ENCODE results near the gene SCTR.

The SCTR gene

DNA sequence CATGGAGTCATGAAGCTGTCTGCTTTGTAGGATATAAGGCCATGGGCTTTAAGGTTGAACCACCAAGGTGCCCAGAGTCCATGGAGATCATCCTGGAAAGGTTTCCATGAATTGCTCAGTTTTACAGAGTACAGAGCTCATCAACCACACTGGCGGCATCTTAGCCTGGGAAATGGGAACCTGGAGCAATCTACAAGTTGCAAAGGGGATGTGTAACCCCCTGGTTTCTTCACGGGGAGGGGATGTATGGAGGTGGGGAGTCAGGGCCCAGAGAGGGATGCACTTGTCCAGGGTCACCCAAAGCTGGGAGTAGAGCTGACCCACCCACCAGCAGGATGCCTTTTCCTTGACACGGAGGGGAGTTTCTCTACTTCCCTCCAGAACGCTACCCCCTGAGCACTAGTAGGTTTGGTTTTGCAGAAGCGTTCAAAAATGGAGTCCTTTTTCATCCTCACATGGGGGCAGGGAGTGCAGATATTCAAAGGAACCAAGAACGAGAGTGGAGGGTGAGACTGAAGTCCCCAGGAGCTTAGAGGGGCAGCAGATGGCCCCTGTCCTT lies 85.5 kb downstream of the SCTR start:
- no peak for DNase-seq (ENCODE audit: extremely low read depth, low read depth)
- TF ChIP-seq, protein P1, sequence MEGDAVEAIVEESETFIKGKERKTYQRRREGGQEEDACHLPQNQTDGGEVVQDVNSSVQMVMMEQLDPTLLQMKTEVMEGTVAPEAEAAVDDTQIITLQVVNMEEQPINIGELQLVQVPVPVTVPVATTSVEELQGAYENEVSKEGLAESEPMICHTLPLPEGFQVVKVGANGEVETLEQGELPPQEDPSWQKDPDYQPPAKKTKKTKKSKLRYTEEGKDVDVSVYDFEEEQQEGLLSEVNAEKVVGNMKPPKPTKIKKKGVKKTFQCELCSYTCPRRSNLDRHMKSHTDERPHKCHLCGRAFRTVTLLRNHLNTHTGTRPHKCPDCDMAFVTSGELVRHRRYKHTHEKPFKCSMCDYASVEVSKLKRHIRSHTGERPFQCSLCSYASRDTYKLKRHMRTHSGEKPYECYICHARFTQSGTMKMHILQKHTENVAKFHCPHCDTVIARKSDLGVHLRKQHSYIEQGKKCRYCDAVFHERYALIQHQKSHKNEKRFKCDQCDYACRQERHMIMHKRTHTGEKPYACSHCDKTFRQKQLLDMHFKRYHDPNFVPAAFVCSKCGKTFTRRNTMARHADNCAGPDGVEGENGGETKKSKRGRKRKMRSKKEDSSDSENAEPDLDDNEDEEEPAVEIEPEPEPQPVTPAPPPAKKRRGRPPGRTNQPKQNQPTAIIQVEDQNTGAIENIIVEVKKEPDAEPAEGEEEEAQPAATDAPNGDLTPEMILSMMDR (IDR thresholded peaks at IDR 0.05; ENCODE audit: low read depth, low read length), result no peak

DNA sequence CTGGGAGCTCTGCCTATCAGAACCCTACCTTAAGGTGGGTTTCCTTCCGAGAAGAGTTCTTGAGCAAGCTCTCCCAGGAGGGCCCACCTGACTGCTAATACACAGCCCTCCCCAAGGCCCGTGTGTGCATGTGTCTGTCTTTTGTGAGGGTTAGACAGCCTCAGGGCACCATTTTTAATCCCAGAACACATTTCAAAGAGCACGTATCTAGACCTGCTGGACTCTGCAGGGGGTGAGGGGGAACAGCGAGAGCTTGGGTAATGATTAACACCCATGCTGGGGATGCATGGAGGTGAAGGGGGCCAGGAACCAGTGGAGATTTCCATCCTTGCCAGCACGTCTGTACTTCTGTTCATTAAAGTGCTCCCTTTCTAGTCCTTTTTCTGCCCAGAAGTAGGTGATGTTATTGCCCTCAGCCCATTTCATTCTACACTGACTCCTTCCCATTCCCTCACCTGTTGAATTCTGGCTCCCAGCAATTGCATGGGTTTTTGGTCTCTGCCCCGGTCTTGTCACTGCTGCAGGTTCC lies 86.1 kb downstream of the SCTR start:
- TF ChIP-seq, protein P1 (IDR thresholded peaks at IDR 0.05; ENCODE audit: low read depth, low read length), result no peak

DNA sequence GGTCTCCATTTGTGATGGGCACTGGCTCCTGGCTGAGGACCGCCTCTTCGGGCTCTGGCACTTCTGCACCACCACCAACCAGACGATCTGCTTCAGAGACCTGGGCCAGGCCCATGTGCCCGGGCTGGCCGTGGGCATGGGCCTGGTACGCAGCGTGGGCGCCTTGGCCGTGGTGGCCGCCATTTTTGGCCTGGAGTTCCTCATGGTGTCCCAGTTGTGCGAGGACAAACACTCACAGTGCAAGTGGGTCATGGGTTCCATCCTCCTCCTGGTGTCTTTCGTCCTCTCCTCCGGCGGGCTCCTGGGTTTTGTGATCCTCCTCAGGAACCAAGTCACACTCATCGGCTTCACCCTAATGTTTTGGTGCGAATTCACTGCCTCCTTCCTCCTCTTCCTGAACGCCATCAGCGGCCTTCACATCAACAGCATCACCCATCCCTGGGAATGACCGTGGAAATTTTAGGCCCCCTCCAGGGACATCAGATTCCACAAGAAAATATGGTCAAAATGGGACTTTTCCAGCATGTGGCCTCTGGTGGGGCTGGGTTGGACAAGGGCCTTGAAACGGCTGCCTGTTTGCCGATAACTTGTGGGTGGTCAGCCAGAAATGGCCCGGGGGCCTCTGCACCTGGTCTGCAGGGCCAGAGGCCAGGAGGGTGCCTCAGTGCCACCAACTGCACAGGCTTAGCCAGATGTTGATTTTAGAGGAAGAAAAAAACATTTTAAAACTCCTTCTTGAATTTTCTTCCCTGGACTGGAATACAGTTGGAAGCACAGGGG lies 87.1 kb downstream of the SCTR start:
- no peak for DNase-seq (ENCODE audit: extremely low read depth, low read depth)
- TF ChIP-seq, protein P1 (IDR thresholded peaks at IDR 0.05; ENCODE audit: low read depth, low read length), result no peak

More for the DNA sequence above, 86.1 kb downstream of the SCTR start:
- no peak for DNase-seq (ENCODE audit: extremely low read depth, low read depth)

DNA sequence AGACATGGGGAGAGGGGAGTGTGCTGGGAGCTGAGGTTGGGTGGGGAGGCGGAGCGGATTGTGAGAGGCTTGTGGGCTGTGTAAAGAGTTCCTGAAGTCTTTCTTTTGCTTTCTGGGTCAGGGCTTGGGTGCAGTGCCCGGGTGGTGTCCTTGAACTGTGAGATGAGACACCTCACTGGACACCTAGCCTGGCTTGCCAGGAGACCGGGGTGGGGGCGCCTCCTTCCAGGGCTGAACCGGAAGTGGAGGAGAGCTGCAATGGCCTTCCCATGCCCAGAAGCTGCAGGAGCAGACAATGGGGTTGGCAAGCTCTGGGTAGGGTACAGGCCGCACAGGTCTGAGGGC lies 88.4 kb downstream of the SCTR start:
- no peak for DNase-seq (ENCODE audit: extremely low read depth, low read depth)
- TF ChIP-seq, protein P1 (IDR thresholded peaks at IDR 0.05; ENCODE audit: low read depth, low read length), result no peak

DNA sequence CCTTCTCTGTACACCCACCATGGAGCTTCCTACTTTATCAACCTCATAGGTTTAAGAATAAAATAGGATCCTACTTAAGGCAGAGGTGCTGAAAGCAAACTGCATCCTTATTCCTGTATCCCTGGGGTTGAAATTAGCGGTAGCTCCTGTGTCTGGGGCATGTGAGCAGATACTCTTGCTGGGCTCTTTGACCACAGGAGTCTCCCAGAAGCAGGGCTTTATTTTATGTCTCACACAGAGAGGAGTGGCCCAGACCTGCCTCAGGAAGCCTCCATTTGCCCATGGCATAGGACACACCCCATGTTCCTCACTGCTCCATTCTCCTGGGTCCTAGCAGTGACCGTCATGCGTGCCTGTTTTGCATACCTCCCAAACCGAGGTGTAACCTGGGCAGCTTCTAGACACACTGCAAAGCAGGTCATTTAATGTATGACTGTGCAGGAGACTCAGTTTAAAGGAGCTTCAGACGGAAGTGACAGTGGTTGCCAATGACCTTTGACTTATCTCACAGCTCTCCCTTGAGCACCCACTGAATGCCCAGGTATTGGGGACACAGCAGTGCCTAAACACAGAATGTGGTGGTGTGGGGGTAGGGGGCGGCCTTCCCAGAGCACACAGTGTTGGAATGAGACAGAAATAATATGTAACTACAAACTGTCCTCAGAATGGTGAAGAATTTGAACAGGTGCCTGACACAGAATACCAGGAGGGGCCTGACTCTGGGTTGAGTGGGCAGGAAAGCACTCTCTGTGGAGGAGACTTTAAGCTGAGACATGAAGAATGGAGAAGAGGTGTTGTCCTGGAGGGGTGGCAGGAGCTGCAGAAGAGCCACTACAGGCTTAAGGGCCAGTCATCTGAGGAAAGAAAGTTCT lies 89.0 kb downstream of the SCTR start:
- TF ChIP-seq, protein P1 (IDR thresholded peaks at IDR 0.05; ENCODE audit: low read depth, low read length), result no peak
- no peak for DNase-seq (ENCODE audit: extremely low read depth, low read depth)

DNA sequence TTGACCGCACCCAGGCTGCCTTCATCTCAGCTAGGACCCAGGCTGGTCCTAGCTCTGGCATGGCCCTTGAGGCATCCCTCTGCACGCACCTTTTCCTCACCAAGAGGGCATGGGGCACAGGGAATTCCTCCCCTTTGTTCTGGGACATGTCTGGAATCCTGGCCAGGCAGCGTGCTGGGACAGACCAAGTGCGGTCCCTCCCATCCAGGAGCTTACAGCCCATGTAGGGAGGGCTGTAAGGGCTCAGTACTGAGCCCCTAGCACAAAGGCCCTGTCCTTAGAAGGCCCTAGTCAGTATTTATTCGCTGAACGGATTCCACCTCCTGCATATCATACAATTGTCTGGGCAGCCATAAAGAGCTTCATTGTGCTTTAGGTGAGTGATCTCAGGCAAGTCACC lies 89.6 kb downstream of the SCTR start:
- no peak for DNase-seq (ENCODE audit: extremely low read depth, low read depth)
- TF ChIP-seq, protein P1 (IDR thresholded peaks at IDR 0.05; ENCODE audit: low read depth, low read length), result no peak
